Activated T-helper 1 cell treated with anti-CD3 and anti-CD28 coated beads, Interleukin-2, amount 50 U/mL, for 16 hours (primary cell): ENCODE results near the gene ZBTB17.
A peak's percentile ranks its signal among the peaks of the same experiment; 100 is the strongest.
"Not testable (repeated sequence)": the region's sequence is repeated elsewhere in the genome, so short reads cannot be mapped to it uniquely, and the experiment has no call there.

Experiments
- DNase-seq, 2 donors: peaks; one replicate each; pipeline ENCODE4 v3.0.0-alpha.2; 2020; ENCODE audit warnings: low read depth in 1 of 2, low spot score in 1 of 2

The ZBTB17 gene

GRCh38 chr1:15975805-15976680 lies at the start of gene ZBTB17:
ZBTB17 (minus strand) TSS chr1:15976101; CDS start chr1:15948495, 27,606 bp downstream.
- DNase-seq = peak; percentile 87 to 93

- no peak for DNase-seq
These were observed 47.3 kb upstream of the ZBTB17 start for GRCh38 chr1:16023050-16023653.

GRCh38 chr1:16022393-16022792 lies 46.5 kb upstream of the ZBTB17 start:
- DNase-seq = no peak

- DNase-seq = no peak
These were observed 45.8 kb upstream of the ZBTB17 start, which contains the start of gene CLCNKA for GRCh38 chr1:16021681-16022080. CLCNKA (plus strand) TSS chr1:16022036; CDS start chr1:16022620, 584 bp downstream.

GRCh38 chr1:16020878-16021277 lies 45.0 kb upstream of the ZBTB17 start:
- not testable (repeated sequence) for DNase-seq

- no peak for DNase-seq
These were observed 44.4 kb upstream of the ZBTB17 start for GRCh38 chr1:16020325-16020724.

GRCh38 chr1:16019644-16020277 lies 43.9 kb upstream of the ZBTB17 start:
- DNase-seq = no peak

- no peak for DNase-seq
These were observed 43.1 kb upstream of the ZBTB17 start for GRCh38 chr1:16018749-16019643.

- DNase-seq = no peak
These were observed 42.4 kb upstream of the ZBTB17 start for GRCh38 chr1:16018308-16018707.

GRCh38 chr1:16017461-16018303 lies 41.8 kb upstream of the ZBTB17 start, which contains the start of gene HSPB7:
HSPB7 (minus strand) TSS chr1:16018043; CDS start chr1:16017963, 80 bp downstream.
- DNase-seq = no peak

- DNase-seq = no peak
These were observed 41.2 kb upstream of the ZBTB17 start for GRCh38 chr1:16017076-16017460.

- no peak for DNase-seq
These were observed 40.3 kb upstream of the ZBTB17 start for GRCh38 chr1:16015960-16016901.

- no peak for DNase-seq
These were observed 39.6 kb upstream of the ZBTB17 start for GRCh38 chr1:16015491-16015890.

GRCh38 chr1:16014509-16015482 lies 38.9 kb upstream of the ZBTB17 start:
- DNase-seq = no peak

GRCh38 chr1:16013908-16014258 lies 38.0 kb upstream of the ZBTB17 start:
- no peak for DNase-seq

GRCh38 chr1:16013220-16013907 lies 37.5 kb upstream of the ZBTB17 start:
- DNase-seq = peak in 1 of 2 donors; percentile 22

- DNase-seq = no peak
These were observed 36.8 kb upstream of the ZBTB17 start for GRCh38 chr1:16012590-16013219.
